Activated T-cell treated with anti-CD3 and anti-CD28 coated beads for 48 hours (primary cell): ENCODE measurements around the gene NARS2.

Experiments
- DNase-seq: peaks from one replicate; pipeline ENCODE4 v3.0.0-alpha.2; 2020; ENCODE audit warnings: low read depth

The NARS2 gene

DNA sequence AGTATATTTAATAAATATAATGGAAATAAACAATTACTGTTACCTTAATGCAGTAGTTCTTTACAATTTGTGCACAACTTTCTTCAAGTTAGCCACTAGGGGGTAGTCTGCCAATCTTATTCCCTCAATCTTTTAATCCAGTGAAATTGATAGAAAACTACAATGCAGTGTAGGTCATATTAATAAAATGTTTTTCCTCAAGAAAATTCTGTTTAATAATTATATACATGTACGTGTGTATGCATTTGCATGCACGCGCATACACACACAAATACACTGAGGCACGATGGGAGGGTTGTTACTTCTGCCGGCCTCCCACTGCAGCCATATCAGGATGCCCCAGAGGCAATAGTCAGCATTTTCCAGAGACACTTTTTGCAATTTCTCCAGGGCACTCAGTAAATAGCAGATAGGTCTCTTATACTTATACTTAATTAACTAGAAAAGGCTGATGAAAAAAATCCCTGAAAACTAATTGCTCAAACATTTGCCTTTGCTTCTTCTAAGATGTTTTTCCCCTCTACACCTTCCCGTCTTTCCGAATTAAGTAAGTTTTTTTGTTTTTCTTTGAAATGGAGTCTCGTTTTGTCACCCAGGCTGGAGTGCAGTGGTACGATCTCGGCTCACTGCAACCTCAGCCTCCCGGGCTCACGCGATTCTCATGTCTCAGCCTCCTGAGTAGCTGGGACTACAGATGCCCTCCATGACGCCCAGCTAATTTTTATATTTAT, 160.2 kb downstream of the NARS2 start:
- no peak for DNase-seq

DNA sequence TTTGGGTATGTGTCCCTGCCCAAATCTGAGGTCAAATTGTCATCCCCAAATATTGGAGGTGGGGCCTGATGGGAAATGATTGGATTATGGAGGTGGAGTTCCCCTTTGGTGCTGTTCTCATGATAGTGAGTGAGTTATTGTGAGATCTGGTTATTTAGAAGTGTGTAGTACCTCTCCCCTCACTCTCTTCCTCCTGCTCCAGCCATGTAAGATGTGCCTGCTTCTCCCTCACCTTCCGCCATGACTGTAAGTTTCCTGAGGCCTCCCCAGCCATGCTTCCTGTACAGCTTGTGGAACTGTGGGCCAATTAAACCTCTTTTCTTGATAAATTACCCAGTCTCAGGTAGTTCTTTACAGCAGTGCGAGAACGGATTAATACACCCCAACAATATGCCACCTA, 166.0 kb downstream of the NARS2 start:
- no peak for DNase-seq

GRCh38 chr11:78406568-78407196, 168.0 kb downstream of the NARS2 start:
- DNase-seq = no peak

DNA sequence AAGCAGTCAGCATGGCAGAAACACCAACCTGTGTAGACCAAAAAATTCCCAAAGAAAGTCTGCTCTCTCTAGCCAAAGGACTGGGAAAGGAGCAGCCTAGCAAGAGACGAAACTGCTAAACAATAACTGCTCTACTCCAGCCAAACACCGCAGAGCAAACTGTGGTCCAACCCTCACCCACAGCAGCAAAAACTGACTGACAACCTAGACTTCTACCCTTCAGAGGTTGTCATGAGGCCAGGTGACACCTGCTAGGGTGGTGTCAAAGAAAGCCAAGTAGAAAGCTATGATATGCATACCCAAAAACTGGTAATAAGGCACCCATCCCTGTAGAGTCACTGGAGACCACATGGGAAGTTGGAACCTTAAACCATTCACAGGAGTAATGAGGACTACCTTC, 168.9 kb downstream of the NARS2 start:
- no peak for DNase-seq

- DNase-seq = no peak
These were observed 170.9 kb downstream of the NARS2 start for GRCh38 chr11:78403781-78404180.

GRCh38 chr11:78402847-78403246, 171.8 kb downstream of the NARS2 start:
- no peak for DNase-seq

- no peak for DNase-seq
These were observed 174.0 kb downstream of the NARS2 start for GRCh38 chr11:78400702-78401101.

DNA sequence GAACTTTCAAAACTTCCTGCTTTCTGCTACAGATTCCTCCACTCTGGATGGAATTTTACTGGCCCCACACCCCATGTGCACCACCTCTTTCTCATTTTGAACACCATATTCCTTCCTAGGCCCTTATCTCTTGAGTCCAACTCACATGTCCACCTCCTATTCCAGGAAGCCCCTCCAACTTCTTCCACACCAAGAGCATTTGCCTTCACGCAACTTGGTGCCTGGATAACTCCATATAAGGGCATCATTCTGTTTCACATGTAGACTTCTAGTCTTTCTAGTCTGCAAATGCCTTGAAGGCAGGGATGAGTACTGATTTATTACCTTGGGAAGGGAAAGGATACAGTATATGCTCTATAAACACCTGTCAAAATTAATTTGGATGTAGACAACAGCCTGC, 174.5 kb downstream of the NARS2 start:
- no peak for DNase-seq

DNA sequence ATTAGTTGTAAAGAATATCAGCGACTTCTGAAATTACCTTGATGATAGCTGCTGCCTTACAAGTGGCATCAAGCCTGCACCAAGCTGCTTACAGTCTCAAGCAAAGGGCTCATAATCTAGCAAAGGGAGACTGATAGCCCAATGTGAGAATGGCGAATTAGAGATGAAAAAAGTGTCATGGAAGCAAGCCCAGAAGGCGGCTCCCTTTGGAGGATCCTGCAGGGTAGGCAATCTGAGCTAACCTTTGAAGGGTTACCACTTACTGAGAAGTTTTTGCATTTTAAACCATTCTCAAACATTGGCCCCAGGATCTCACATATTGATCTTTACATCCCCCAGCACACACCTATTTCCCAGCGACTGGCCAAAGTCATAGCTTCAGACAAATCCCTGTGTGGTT, 175.5 kb downstream of the NARS2 start:
- no peak for DNase-seq

DNA sequence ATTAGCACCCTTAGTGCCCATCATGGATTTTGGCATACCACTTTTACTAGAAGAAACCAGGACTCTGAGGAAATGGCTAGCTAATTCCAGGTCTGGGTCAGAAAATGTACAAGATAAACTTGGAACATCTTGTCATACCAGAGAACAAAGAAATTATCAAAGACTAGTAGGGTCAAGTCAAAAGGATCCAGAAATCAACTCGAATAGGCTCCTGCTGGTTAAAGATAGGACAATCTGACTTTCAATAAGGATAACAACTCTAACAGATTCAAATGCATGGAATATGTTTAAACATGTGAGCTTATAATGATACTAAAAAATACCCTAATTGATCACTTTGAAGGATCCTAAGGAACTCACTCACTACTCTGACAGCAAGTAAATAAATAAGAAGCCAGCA, 175.9 kb downstream of the NARS2 start:
- no peak for DNase-seq

DNA sequence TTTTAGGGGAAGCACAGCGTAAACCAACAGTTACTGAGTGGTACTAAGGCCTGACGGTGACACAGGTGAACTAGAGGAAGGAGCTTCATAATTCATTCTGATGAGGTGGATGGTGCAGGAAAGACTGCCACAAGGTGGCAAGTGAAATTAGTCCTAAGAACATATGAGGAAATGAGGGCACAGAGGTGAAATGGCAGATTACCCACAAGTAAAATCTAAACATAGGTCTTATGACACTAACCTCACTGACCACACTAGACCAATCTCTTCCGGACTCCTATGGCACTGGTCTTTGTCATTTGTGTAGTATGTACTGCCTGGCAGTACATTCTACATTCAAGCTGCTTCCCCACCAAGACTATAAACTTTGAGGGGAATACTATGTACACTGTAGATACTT, 177.3 kb downstream of the NARS2 start:
- DNase-seq = no peak

- no peak for DNase-seq
These were observed 179.1 kb downstream of the NARS2 start for GRCh38 chr11:78395597-78395996.

- no peak for DNase-seq
These were observed 181.8 kb downstream of the NARS2 start for GRCh38 chr11:78392854-78393253.

- DNase-seq = no peak
These were observed 183.2 kb downstream of the NARS2 start for GRCh38 chr11:78391424-78391823.

DNA sequence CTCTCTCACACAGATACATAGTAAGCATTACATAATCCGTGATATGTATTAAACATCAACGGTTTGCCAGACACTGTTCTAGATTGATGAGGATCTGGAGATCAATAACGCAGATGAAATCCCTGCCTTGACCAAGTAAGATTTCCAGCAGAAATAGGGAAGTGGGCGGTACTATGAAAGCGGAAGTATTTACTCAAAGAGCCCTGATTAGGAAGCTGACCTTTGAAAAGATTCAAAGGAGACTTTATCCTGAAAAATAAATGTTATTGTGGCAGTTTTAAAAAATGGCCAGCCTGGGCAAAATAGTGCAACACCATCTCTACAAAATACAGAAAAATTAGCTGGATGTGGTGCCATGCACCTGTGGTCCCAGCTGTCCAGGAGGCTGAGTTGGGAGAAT, 183.9 kb downstream of the NARS2 start:
- no peak for DNase-seq

DNA sequence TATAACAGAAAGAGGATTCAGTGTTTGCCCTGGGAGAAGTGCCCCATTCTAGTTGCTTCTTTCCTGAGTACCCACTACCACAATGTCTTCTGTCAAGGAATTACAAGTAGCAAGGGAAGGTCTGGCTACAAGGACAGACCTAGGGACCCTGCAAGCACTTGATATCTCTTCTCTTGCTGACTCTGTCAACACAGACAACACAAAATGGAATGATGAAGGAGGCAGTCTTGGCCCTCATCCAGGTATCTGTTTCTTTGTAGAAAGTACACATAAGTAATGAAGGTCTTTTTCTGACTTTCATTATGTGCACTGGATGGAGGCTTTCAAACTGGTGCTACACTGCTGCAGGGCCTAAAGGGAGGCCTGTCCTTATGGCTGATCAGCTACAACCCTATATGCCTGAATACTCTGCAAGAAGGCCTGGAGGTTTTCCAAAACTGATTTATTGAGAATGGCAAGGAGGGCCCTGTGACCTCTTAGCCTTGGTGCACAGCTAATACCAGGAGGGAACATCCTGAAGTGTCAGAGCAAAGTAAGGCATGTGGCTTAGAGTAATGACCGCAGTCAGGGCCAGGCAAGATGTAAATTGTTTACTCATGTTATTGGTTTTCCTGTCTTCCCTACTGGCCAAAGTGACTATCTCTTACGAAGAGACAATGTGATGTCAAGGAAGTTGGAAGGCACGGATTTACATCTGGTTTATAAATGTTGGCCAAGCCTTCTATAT, 188.3 kb downstream of the NARS2 start:
- no peak for DNase-seq
